Measurements from ENCODE around the gene NDUFB10.
A peak's percentile ranks its signal among the peaks of the same experiment; 100 is the strongest.

NDUFB10 gene

DNA sequence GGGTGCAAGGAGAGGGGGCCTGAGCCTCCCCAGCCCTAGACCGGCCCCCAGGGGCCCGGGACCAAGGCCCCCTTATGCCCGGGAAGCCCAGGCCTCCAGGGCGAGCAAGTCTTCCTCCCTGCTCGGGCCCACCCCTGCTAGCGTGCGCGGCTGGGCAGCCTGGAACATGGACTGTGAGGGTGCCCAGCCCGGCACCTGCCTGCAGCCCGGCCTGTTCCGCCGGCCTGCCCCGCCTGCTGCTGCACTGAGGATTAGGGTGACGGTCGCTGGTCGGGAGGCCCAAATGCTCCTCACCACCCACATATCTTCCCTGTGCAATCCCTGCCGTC is 47.2 kb upstream of the NDUFB10 start:
- no peak overlapping the region for H3K23ac ChIP-seq (ENCODE audit: low read depth, low read length, poor library complexity)
- H2AK5ac ChIP-seq (ENCODE audit: low read depth, low read length), result no peak overlapping the region
- no CpG with 5 or more reads among the region's 17 CpGs for WGBS, 2 donors (ENCODE audit: extremely low coverage in 2 of 2, insufficient read length in 2 of 2, insufficient replicate concordance in 1 of 2)
- H3K9ac ChIP-seq (ENCODE audit: low read depth, low read length, poor library complexity), result no peak overlapping the region
- no peak overlapping the region for H2AFZ ChIP-seq (ENCODE audit: low read length)
- no peak for DNase-seq (ENCODE audit: low spot score)
- H3K4me1 ChIP-seq (ENCODE audit: control insufficient read depth in 2 of 2, insufficient read depth in 1 of 2, low read depth in 1 of 2, low read length in 2 of 2), result peaks cover 2 to 27% of the 10 kb centered on the region in 2 donors
- no peaks in the 10 kb centered on the region for H3K9me3 ChIP-seq (replicated peaks in 1 of 2; ENCODE audit: control insufficient read depth in 2 of 2, insufficient read depth in 1 of 2, low read depth in 1 of 2, low read length in 2 of 2)
- H3K14ac ChIP-seq (ENCODE audit: low read length), result peak overlapping the region; percentile 56
- no peak overlapping the region for H4K8ac ChIP-seq (ENCODE audit: low read depth, low read length)
- H2BK120ac ChIP-seq (ENCODE audit: low read depth, low read length), result no peak overlapping the region
- H3K4me2 ChIP-seq (ENCODE audit: insufficient read depth, low read length, poor library complexity, severe bottlenecking), result no peak overlapping the region
- peak overlapping the region; percentile 49 for H2BK15ac ChIP-seq (ENCODE audit: low read length)
- H3K27me3 ChIP-seq (ENCODE audit: control insufficient read depth in 3 of 3, insufficient read depth in 3 of 3, low read depth in 1 of 3, low read length in 3 of 3), result peaks cover 2 to 76% (median 6%) of the 10 kb centered on the region in 3 experiments
- peaks cover 5% of the 10 kb centered on the region for H3K79me1 ChIP-seq (ENCODE audit: low read depth, low read length)
- no peak overlapping the region for H2BK5ac ChIP-seq (ENCODE audit: low read length)
- no peak overlapping the region for H3K4ac ChIP-seq (ENCODE audit: low read length)
- no peaks in the 10 kb centered on the region for H3K36me3 ChIP-seq (replicated peaks in 1 of 2; ENCODE audit: control insufficient read depth in 2 of 2, insufficient read depth in 2 of 2, low read length in 2 of 2)
- no peak overlapping the region for H2BK12ac ChIP-seq (ENCODE audit: low read length)
- H3K18ac ChIP-seq (ENCODE audit: low read length), result no peak overlapping the region
- H3K4me3 ChIP-seq (ENCODE audit: low read length in 2 of 2), result no peak overlapping the region
- peak overlapping the region; percentile 85 for H4K91ac ChIP-seq (ENCODE audit: low read depth, low read length, poor library complexity)
- no peak overlapping the region for H3K27ac ChIP-seq (replicated peaks; ENCODE audit: low read length)

DNA sequence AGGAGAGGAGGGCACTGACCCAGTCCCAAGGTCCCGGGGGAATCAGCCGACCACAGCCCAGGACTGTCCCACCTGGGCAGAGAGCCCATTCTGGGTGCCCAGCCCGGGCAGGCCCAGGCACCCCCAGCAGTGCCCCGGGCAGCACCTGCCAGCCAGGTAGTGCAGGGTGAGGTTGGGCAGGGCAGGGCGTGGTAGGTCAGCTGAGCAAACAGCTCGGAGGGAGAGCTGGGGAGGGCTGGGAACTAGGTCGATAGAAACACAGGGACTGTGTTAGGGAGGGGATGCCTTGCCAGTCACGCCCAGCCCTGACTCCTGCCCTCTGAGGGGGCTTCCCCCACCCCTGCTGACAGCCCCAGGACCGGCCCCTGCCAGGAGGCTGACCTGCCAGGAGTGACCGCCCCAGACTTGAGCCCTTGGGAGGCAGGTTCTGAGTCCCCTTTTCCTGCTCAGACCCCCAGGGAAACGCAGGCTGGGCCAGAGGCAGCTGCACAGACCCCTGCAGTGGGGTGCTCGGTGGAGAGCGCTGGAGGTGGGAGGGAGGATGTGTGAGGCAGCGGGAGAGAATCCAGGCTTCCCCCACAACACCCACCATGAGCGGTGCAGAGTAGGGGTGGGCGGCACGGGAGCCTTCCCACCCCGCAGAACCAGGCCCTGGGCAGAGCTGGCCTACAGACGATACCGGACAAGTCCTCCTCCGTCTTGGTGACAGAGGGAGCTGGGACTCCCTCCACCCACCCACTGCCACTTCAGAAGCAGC is 45.8 kb upstream of the NDUFB10 start:
- Histone ChIP-seq H2AK5ac (ENCODE audit: low read depth, low read length) (peak overlapping the region; percentile 92), H3K18ac (ENCODE audit: low read length) (peak overlapping the region; percentile 95), H2BK15ac (ENCODE audit: low read length) (peak overlapping the region; percentile 92), H4K8ac (ENCODE audit: low read depth, low read length) (peak overlapping the region; percentile 48), H3K23ac (ENCODE audit: low read depth, low read length, poor library complexity) (no peak overlapping the region), H2AFZ (ENCODE audit: low read length) (no peak overlapping the region), H4K91ac (ENCODE audit: low read depth, low read length, poor library complexity) (no peak overlapping the region), H3K4me2 (ENCODE audit: insufficient read depth, low read length, poor library complexity, severe bottlenecking) (no peak overlapping the region), H3K9me3 (replicated peaks in 1 of 2; ENCODE audit: control insufficient read depth in 2 of 2, insufficient read depth in 1 of 2, low read depth in 1 of 2, low read length in 2 of 2) (no peaks in the 10 kb centered on the region), H3K9ac (ENCODE audit: low read depth, low read length, poor library complexity) (peak overlapping the region; percentile 50), H3K27ac (replicated peaks; ENCODE audit: low read length) (no peak overlapping the region), H3K79me1 (ENCODE audit: low read depth, low read length) (peaks cover 5% of the 10 kb centered on the region), H2BK12ac (ENCODE audit: low read length) (peak overlapping the region; percentile 90), H2BK5ac (ENCODE audit: low read length) (no peak overlapping the region), H2BK120ac (ENCODE audit: low read depth, low read length) (peak overlapping the region; percentile 76), H3K4me1 (ENCODE audit: control insufficient read depth in 2 of 2, insufficient read depth in 1 of 2, low read depth in 1 of 2, low read length in 2 of 2) (peaks cover 3 to 32% of the 10 kb centered on the region in 2 donors), H3K36me3 (replicated peaks in 1 of 2; ENCODE audit: control insufficient read depth in 2 of 2, insufficient read depth in 2 of 2, low read length in 2 of 2) (no peaks in the 10 kb centered on the region), H3K27me3 (ENCODE audit: control insufficient read depth in 3 of 3, insufficient read depth in 3 of 3, low read depth in 1 of 3, low read length in 3 of 3) (peaks cover 9 to 73% (median 18%) of the 10 kb centered on the region in 3 experiments), H3K14ac (ENCODE audit: low read length) (peak overlapping the region; percentile 71), H3K4ac (ENCODE audit: low read length) (peak overlapping the region; percentile 84), H3K4me3 (ENCODE audit: low read length in 2 of 2) (no peak overlapping the region)
- DNase-seq (ENCODE audit: low spot score), result no peak
- WGBS, 2 donors (ENCODE audit: extremely low coverage in 2 of 2, insufficient read length in 2 of 2, insufficient replicate concordance in 1 of 2), result no CpG with 5 or more reads among the region's 21 CpGs

DNA sequence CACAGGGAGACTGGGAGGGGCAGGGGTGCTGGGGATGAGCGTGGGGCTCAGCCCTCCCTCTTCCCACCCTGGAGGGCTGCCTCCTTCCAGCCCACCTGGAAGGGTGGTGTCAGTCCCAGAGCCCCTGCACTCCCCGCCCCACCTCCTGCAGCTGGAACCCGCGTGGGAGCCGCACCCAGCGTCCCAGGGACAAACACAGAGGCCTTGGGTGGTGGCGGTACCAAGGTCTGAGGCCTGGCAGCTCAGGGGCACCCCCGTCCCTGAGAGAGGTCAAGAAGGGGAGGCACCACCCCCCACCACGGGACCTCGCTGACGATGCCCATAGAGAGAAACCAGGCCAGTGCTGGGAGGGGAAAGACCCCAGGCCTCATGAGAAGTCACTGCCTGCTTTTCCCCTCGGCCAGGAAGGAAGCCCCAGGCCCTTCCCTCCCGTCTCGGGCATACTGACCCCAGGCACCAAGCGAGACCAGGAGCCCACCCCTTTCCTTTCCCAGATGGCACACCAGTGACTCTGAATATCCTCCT is 45.2 kb upstream of the NDUFB10 start:
- Histone ChIP-seq H2BK12ac (ENCODE audit: low read length) (peak overlapping the region; percentile 90), H3K23ac (ENCODE audit: low read depth, low read length, poor library complexity) (no peak overlapping the region), H3K4me2 (ENCODE audit: insufficient read depth, low read length, poor library complexity, severe bottlenecking) (no peak overlapping the region)

DNA sequence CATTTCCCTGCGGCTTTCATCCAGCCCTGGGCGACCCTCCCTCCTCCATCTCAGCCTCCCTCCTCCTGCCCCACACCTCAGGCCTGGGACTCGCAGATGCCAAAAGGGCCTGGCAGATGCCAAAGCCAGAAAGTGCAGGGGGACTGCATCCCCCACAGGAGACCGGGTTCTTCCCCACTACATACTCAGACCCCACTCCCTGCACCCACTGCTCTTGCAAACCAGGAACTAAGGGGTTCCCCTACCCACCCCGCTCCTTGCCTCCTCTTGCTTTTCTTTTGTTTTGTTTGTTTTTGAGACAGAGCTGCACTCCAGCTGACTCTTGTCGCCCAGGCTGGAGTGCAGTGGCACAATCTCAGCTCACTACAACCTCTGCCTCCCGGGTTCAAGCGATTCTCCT is 44.4 kb upstream of the NDUFB10 start:
- no peak overlapping the region for H4K91ac ChIP-seq (ENCODE audit: low read depth, low read length, poor library complexity)
- H4K8ac ChIP-seq (ENCODE audit: low read depth, low read length), result no peak overlapping the region
- no peak overlapping the region for H2BK120ac ChIP-seq (ENCODE audit: low read depth, low read length)
- H3K9me3 ChIP-seq (replicated peaks in 1 of 2; ENCODE audit: control insufficient read depth in 2 of 2, insufficient read depth in 1 of 2, low read depth in 1 of 2, low read length in 2 of 2), result no peaks in the 10 kb centered on the region
- no peak for DNase-seq (ENCODE audit: low spot score)
- H2AFZ ChIP-seq (ENCODE audit: low read length), result no peak overlapping the region
- no CpG with 5 or more reads among the region's 8 CpGs for WGBS, 2 donors (ENCODE audit: extremely low coverage in 2 of 2, insufficient read length in 2 of 2, insufficient replicate concordance in 1 of 2)
- peaks cover 12 to 39% of the 10 kb centered on the region in 2 donors for H3K4me1 ChIP-seq (ENCODE audit: control insufficient read depth in 2 of 2, insufficient read depth in 1 of 2, low read depth in 1 of 2, low read length in 2 of 2)
- H3K18ac ChIP-seq (ENCODE audit: low read length), result peak overlapping the region; percentile 60
- H3K36me3 ChIP-seq (replicated peaks in 1 of 2; ENCODE audit: control insufficient read depth in 2 of 2, insufficient read depth in 2 of 2, low read length in 2 of 2), result no peaks in the 10 kb centered on the region
- no peak overlapping the region for H3K14ac ChIP-seq (ENCODE audit: low read length)
- H3K4me3 ChIP-seq (ENCODE audit: low read length in 2 of 2), result no peak overlapping the region
- H3K27me3 ChIP-seq (ENCODE audit: control insufficient read depth in 3 of 3, insufficient read depth in 3 of 3, low read depth in 1 of 3, low read length in 3 of 3), result peaks cover 22 to 75% (median 33%) of the 10 kb centered on the region in 3 experiments
- H2BK12ac ChIP-seq (ENCODE audit: low read length), result no peak overlapping the region
- no peak overlapping the region for H3K4ac ChIP-seq (ENCODE audit: low read length)
- peaks cover 5% of the 10 kb centered on the region for H3K79me1 ChIP-seq (ENCODE audit: low read depth, low read length)
- peak overlapping the region; percentile 92 for H2AK5ac ChIP-seq (ENCODE audit: low read depth, low read length)
- no peak overlapping the region for H3K23ac ChIP-seq (ENCODE audit: low read depth, low read length, poor library complexity)
- no peak overlapping the region for H3K4me2 ChIP-seq (ENCODE audit: insufficient read depth, low read length, poor library complexity, severe bottlenecking)
- H2BK5ac ChIP-seq (ENCODE audit: low read length), result peak overlapping the region; percentile 87
- H2BK15ac ChIP-seq (ENCODE audit: low read length), result peak overlapping the region; percentile 92
- H3K9ac ChIP-seq (ENCODE audit: low read depth, low read length, poor library complexity), result no peak overlapping the region
- no peak overlapping the region for H3K27ac ChIP-seq (replicated peaks; ENCODE audit: low read length)

More for the DNA sequence above, 45.2 kb upstream of the NDUFB10 start:
- H3K9ac ChIP-seq (ENCODE audit: low read depth, low read length, poor library complexity), result peak overlapping the region; percentile 50
- WGBS, 2 donors (ENCODE audit: extremely low coverage in 2 of 2, insufficient read length in 2 of 2, insufficient replicate concordance in 1 of 2), result no CpG with 5 or more reads among the region's 15 CpGs
- H2BK5ac ChIP-seq (ENCODE audit: low read length), result peak overlapping the region; percentile 87
- no peak overlapping the region for H3K27ac ChIP-seq (replicated peaks; ENCODE audit: low read length)
- H3K79me1 ChIP-seq (ENCODE audit: low read depth, low read length), result peaks cover 5% of the 10 kb centered on the region
- H2BK15ac ChIP-seq (ENCODE audit: low read length), result peak overlapping the region; percentile 92
- H3K18ac ChIP-seq (ENCODE audit: low read length), result peak overlapping the region; percentile 95
- H3K36me3 ChIP-seq (replicated peaks in 1 of 2; ENCODE audit: control insufficient read depth in 2 of 2, insufficient read depth in 2 of 2, low read length in 2 of 2), result no peaks in the 10 kb centered on the region
- peak overlapping the region; percentile 71 for H3K14ac ChIP-seq (ENCODE audit: low read length)
- H3K27me3 ChIP-seq (ENCODE audit: control insufficient read depth in 3 of 3, insufficient read depth in 3 of 3, low read depth in 1 of 3, low read length in 3 of 3), result peaks cover 15 to 73% (median 24%) of the 10 kb centered on the region in 3 experiments
- H3K4ac ChIP-seq (ENCODE audit: low read length), result peak overlapping the region; percentile 84
- H4K8ac ChIP-seq (ENCODE audit: low read depth, low read length), result peak overlapping the region; percentile 48
- no peak overlapping the region for H2BK120ac ChIP-seq (ENCODE audit: low read depth, low read length)
- no peak overlapping the region for H3K4me3 ChIP-seq (ENCODE audit: low read length in 2 of 2)
- no peaks in the 10 kb centered on the region for H3K9me3 ChIP-seq (replicated peaks in 1 of 2; ENCODE audit: control insufficient read depth in 2 of 2, insufficient read depth in 1 of 2, low read depth in 1 of 2, low read length in 2 of 2)
- H2AK5ac ChIP-seq (ENCODE audit: low read depth, low read length), result peak overlapping the region; percentile 92
- H3K4me1 ChIP-seq (ENCODE audit: control insufficient read depth in 2 of 2, insufficient read depth in 1 of 2, low read depth in 1 of 2, low read length in 2 of 2), result peaks cover 10 to 36% of the 10 kb centered on the region in 2 donors
- H2AFZ ChIP-seq (ENCODE audit: low read length), result no peak overlapping the region
- no peak overlapping the region for H4K91ac ChIP-seq (ENCODE audit: low read depth, low read length, poor library complexity)
- DNase-seq (ENCODE audit: low spot score), result no peak
